AG09319 (cell line): ENCODE measurements around the gene DTD2.

Experiments used
- DNase-seq: peaks from one replicate; pipeline ENCODE4 v3.0.0-alpha.2; 2010; ENCODE audit warnings: low read depth; ENCODE audit errors: extremely low read depth
- CTCF ChIP-seq: IDR thresholded peaks from 2 replicates; pipeline ENCODE4 v1.5.1; 2011; ENCODE audit warnings: low read depth, mild to moderate bottlenecking, inconsistent platforms, low read length, moderate library complexity

DTD2 gene

GRCh38 chr14:31403707-31404106 lies 53.6 kb downstream of the DTD2 start:
- no peak for DNase-seq
- no peak for TF ChIP-seq CTCF

GRCh38 chr14:31402764-31403439 lies 54.4 kb downstream of the DTD2 start:
- TF ChIP-seq CTCF, result no peak

GRCh38 chr14:31401369-31401932 lies 55.9 kb downstream of the DTD2 start:
- TF ChIP-seq CTCF, result no peak

More at GRCh38 chr14:31402764-31403439, 54.4 kb downstream of the DTD2 start:
- no peak for DNase-seq

GRCh38 chr14:31400031-31400638 lies 57.2 kb downstream of the DTD2 start:
- no peak for DNase-seq
- no peak for TF ChIP-seq CTCF

More at GRCh38 chr14:31401369-31401932, 55.9 kb downstream of the DTD2 start:
- DNase-seq, result no peak
